A549 (cell line): ENCODE results near the gene TASOR2. TPM values are rescaled to one million over a fixed set of nuclear protein-coding genes. Genes with fewer than 3 reads are reported as not detected.

Experiments used
- ATAC-seq, 2 experiments: fragments of 200-7000 bp in 1 of 2; fragments of >200 bp in 1 of 2; cut with Nextera tagmentation in 1 of 2; cut with Tn5 transposase in 1 of 2; 3 replicates each; pipeline versions ENCODE4 v1.8.0 to v1.9.1; 2018 to 2020; ENCODE audit warnings: mild to moderate bottlenecking in 1 of 2, moderate library complexity in 1 of 2
- CTCF ChIA-PET: fragments of 300-600 bp; sonication (Branson Sonifier 250); formaldehyde crosslinking; extraction: SDS; loops from one replicate; lab custom pipeline; 2021; ENCODE audit warnings: antibody characterized with exemption, inconsistent platforms; lab: Yijun Ruan, JAX
- POLR2A ChIA-PET: fragments of 350-600 bp; formaldehyde crosslinking; extraction: SDS; loops from one replicate; lab custom pipeline; 2021; ENCODE audit warnings: antibody characterized with exemption, inconsistent platforms; lab: Yijun Ruan, JAX
- DNase-seq, 2 experiments: peaks; one replicate each; pipeline versions ENCODE4 v3.0.0 to v3.0.0-alpha.2; 2011 to 2016; ENCODE audit warnings: low read depth in 1 of 2, low spot score in 1 of 2
- FAIRE-seq: peaks from 2 replicates; lab custom pipeline; 2011; peaks lifted over from hg19 to GRCh38; lab: Jason Lieb, UNC
- H3K27ac ChIP-seq, 2 experiments: fragments of >200 bp; sonication (Bioruptor Twin); formaldehyde crosslinking; 3 replicates each; pipeline ENCODE4 v1.5.1; 2016 to 2017
- H3K4me1 ChIP-seq: fragments of >200 bp; sonication (Bioruptor Twin); formaldehyde crosslinking; 3 replicates; pipeline ENCODE4 v1.6.1; 2016
- H3K4me2 ChIP-seq: fragments of >200 bp; sonication (Bioruptor Twin); formaldehyde crosslinking; 3 replicates; pipeline ENCODE4 v1.6.1; 2016
- H3K4me3 ChIP-seq: fragments of >200 bp; sonication (Bioruptor Twin); formaldehyde crosslinking; 3 replicates; pipeline ENCODE4 v1.5.1; 2016
- H3K9me3 ChIP-seq: fragments of >200 bp; sonication (Bioruptor Twin); formaldehyde crosslinking; 3 replicates; pipeline ENCODE4 v1.6.1; 2016
- CHD2 ChIP-seq: fragments of 150-350 bp; IDR thresholded peaks from 2 replicates; pipeline ENCODE4 v1.6.1; 2014; ENCODE audit warnings: low read length; ENCODE audit not compliant: partially characterized antibody
- EHF ChIP-seq: fragments of 250-450 bp; sonication (Bioruptor Pico); IDR thresholded peaks from 2 replicates; pipeline ENCODE4 v1.5.0; 2020; ENCODE audit warnings: mild to moderate bottlenecking
- ESRRA ChIP-seq: fragments of 150-350 bp; IDR thresholded peaks from 2 replicates; pipeline ENCODE4 v1.6.1; 2014; ENCODE audit warnings: mild to moderate bottlenecking, low read length, borderline replicate concordance
- FOXS1 ChIP-seq: fragments of 250-450 bp; sonication (Bioruptor Pico); IDR thresholded peaks from 2 replicates; pipeline ENCODE4 v1.5.0; 2020; ENCODE audit warnings: mild to moderate bottlenecking, moderate library complexity
- HOXB5 ChIP-seq: fragments of 250-450 bp; sonication (Bioruptor Pico); IDR thresholded peaks from 2 replicates; pipeline ENCODE4 v1.5.0; 2020; ENCODE audit warnings: mild to moderate bottlenecking, moderate library complexity
- JUN ChIP-seq, 2 experiments: fragments of >200 bp; sonication (Bioruptor Twin); formaldehyde crosslinking; IDR thresholded peaks; 2 replicates in 1 of 2; 3 replicates in 1 of 2; pipeline ENCODE4 v1.6.1; 2016 to 2017
- KDM1A ChIP-seq: fragments of 200-600 bp; sonication (generic); IDR thresholded peaks from 2 replicates; pipeline ENCODE4 v1.6.1; 2016; ENCODE audit warnings: low read depth, mild to moderate bottlenecking
- KDM5A ChIP-seq: fragments of 200-600 bp; sonication (generic); IDR thresholded peaks from 2 replicates; pipeline ENCODE4 v1.6.1; 2016; ENCODE audit warnings: antibody characterized with exemption, mild to moderate bottlenecking
- MAFK ChIP-seq: fragments of 450-650 bp; IDR thresholded peaks from 2 replicates; pipeline ENCODE4 v1.6.1; 2014; ENCODE audit not compliant: partially characterized antibody
- MYC ChIP-seq: IDR thresholded peaks from 2 replicates; pipeline ENCODE4 v1.6.1; 2012; ENCODE audit warnings: mild to moderate bottlenecking, inconsistent platforms, low read length, improper control_type of control experiment, borderline replicate concordance
- PHF8 ChIP-seq: fragments of 200-600 bp; sonication (generic); IDR thresholded peaks from 2 replicates; pipeline ENCODE4 v1.6.1; 2016; ENCODE audit warnings: low read depth, mild to moderate bottlenecking, antibody characterized with exemption, moderate library complexity, borderline replicate concordance
- RAD21 ChIP-seq, 2 experiments: fragments of >200 bp in 1 of 2; sonication (Bioruptor Twin) in 1 of 2; formaldehyde crosslinking in 1 of 2; IDR thresholded peaks in 1 of 2; conservative IDR thresholded peaks in 1 of 2; 2 replicates in 1 of 2; 3 replicates in 1 of 2; pipeline ENCODE4 v1.6.1; 2012 to 2018; ENCODE audit warnings: inconsistent platforms in 1 of 2
- RARB ChIP-seq: fragments of 250-450 bp; sonication (Bioruptor Pico); IDR thresholded peaks from 2 replicates; pipeline ENCODE4 v1.8.0; 2021; ENCODE audit warnings: mild to moderate bottlenecking, moderate library complexity
- RNF2 ChIP-seq: fragments of 200-600 bp; sonication (generic); IDR thresholded peaks from 2 replicates; pipeline ENCODE4 v1.6.1; 2016; ENCODE audit warnings: low read depth, mild to moderate bottlenecking, antibody characterized with exemption, moderate library complexity, borderline replicate concordance
- TP53 ChIP-seq: fragments of 250-450 bp; sonication (Bioruptor Pico); IDR thresholded peaks from 2 replicates; pipeline ENCODE4 v1.5.0; 2021; ENCODE audit warnings: mild to moderate bottlenecking, moderate library complexity
- WGBS: methylation state at CpG from one replicate; pipeline ENCODE4 v1.1.6; 2017; ENCODE audit errors: missing lambda C conversion rate; 5-methylcytosine and 5-hydroxymethylcytosine counted together
- polyA plus RNA-seq, 4 experiments: library from polyadenylated mRNA; depleted of rRNA in 3 of 4; stranded (reverse); fragments of >200 nt; fragmentation: RNase III in 1 of 4; extraction: RNeasy Plus Mini Kit Qiagen cat#74134 plus additional on column Dnase treatment in 1 of 4; gene quantifications; 2 replicates in 3 of 4; 3 replicates in 1 of 4; pipeline ENCODE4 v1.2.3, GENCODE V29; 2011 to 2017
- TF ChIP-seq, protein P1 (sequence below): fragments of >200 bp; sonication (Bioruptor Twin); formaldehyde crosslinking; IDR thresholded peaks from 2 replicates; pipeline ENCODE4 v1.6.1; 2016
- TF ChIP-seq, protein P2 (sequence below): fragments of 450-650 bp; IDR thresholded peaks from 2 replicates; pipeline ENCODE4 v1.6.1; 2014; ENCODE audit warnings: antibody characterized with exemption
- TF ChIP-seq, protein P3 (sequence below): fragments of 250-450 bp; sonication (Bioruptor Pico); IDR thresholded peaks from 2 replicates; pipeline ENCODE4 v1.5.0; 2021; ENCODE audit warnings: mild to moderate bottlenecking, moderate library complexity, borderline replicate concordance
- TF ChIP-seq, protein P4 (sequence below): fragments of 150-350 bp; IDR thresholded peaks from 2 replicates; pipeline ENCODE4 v1.6.1; 2014; ENCODE audit warnings: low read depth, mild to moderate bottlenecking, low read length
- TF ChIP-seq, protein P5 (sequence below): fragments of 200-600 bp; sonication (generic); IDR thresholded peaks from 2 replicates; pipeline ENCODE4 v1.6.1; 2016; ENCODE audit warnings: antibody characterized with exemption, mild to moderate bottlenecking, moderate library complexity

TASOR2 gene
- polyA plus RNA-seq, 2 of the 4 experiments (the other 2 are of a cell fraction): 27.0 to 96.7 TPM

DNA sequence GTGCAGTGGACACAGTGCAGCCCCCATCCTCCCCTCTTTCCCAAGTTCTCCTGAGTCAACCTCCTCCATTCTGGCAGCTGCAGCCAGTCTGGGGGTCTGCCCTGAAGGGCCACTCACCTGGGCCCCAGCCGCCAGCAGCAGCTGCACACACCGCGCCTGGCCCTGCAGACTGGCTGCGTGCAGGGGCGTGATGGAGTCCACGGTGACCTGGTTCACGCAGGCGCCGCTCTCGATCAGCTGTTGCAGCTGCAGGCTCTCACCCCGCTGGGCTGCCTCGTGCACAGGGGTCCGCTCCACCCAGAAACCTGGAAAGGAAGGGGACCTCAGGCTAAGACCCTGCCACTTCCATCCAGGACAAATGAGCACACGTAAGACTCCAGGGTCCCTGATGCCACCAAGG is 31.9 kb upstream of the TASOR2 start:
- FAIRE-seq (no peak), ATAC-seq (no peak), DNase-seq (no peak)
- ChIA-PET POLR2A (interaction anchor here (1.1 kb wide), 1 partner anchor 193 kb away, joined by 12 read pairs; no protein-coding TSS in a partner anchor), CTCF (interaction anchor here (1.4 to 4.0 kb wide), 2 partner anchors 23 to 29 kb away, joined by 9 to 21 read pairs; no protein-coding TSS in a partner anchor)
- Histone ChIP-seq H3K9me3 (no peaks in the 10 kb centered on the region), H3K4me2 (no peak overlapping the region), H3K27ac (no peak overlapping the region), H3K4me1 (no peaks in the 10 kb centered on the region), H3K4me3 (no peak overlapping the region)
- 100% methylated on average over 10 of the region's 14 CpGs for WGBS
- TF ChIP-seq KDM5A (no peak), HOXB5 (CRISPR knock-in tag) (no peak), MAFK (no peak), CHD2 (no peak), RARB (no peak), ESRRA (no peak), RAD21 (conservative IDR thresholded peaks at IDR 0.05 in 1 of 2, IDR thresholded peaks at IDR 0.05 in 1 of 2) (no peak), PHF8 (no peak), JUN (IDR thresholded peaks at IDR 0.05) (no peak), MYC (no peak), EHF (CRISPR knock-in tag) (no peak), RNF2 (no peak), KDM1A (no peak), FOXS1 (CRISPR knock-in tag) (no peak), TP53 (CRISPR knock-in tag) (no peak)
- TF ChIP-seq, protein P1, sequence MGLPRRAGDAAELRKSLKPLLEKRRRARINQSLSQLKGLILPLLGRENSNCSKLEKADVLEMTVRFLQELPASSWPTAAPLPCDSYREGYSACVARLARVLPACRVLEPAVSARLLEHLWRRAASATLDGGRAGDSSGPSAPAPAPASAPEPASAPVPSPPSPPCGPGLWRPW: no peak
- TF ChIP-seq, protein P2, sequence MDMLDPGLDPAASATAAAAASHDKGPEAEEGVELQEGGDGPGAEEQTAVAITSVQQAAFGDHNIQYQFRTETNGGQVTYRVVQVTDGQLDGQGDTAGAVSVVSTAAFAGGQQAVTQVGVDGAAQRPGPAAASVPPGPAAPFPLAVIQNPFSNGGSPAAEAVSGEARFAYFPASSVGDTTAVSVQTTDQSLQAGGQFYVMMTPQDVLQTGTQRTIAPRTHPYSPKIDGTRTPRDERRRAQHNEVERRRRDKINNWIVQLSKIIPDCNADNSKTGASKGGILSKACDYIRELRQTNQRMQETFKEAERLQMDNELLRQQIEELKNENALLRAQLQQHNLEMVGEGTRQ: no peak
- TF ChIP-seq, protein P3, sequence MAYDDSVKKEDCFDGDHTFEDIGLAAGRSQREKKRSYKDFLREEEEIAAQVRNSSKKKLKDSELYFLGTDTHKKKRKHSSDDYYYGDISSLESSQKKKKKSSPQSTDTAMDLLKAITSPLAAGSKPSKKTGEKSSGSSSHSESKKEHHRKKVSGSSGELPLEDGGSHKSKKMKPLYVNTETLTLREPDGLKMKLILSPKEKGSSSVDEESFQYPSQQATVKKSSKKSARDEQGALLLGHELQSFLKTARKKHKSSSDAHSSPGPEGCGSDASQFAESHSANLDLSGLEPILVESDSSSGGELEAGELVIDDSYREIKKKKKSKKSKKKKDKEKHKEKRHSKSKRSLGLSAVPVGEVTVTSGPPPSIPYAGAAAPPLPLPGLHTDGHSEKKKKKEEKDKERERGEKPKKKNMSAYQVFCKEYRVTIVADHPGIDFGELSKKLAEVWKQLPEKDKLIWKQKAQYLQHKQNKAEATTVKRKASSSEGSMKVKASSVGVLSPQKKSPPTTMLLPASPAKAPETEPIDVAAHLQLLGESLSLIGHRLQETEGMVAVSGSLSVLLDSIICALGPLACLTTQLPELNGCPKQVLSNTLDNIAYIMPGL (CRISPR knock-in tag): no peak
- TF ChIP-seq, protein P4, sequence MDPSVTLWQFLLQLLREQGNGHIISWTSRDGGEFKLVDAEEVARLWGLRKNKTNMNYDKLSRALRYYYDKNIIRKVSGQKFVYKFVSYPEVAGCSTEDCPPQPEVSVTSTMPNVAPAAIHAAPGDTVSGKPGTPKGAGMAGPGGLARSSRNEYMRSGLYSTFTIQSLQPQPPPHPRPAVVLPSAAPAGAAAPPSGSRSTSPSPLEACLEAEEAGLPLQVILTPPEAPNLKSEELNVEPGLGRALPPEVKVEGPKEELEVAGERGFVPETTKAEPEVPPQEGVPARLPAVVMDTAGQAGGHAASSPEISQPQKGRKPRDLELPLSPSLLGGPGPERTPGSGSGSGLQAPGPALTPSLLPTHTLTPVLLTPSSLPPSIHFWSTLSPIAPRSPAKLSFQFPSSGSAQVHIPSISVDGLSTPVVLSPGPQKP: no peak
- TF ChIP-seq, protein P5, sequence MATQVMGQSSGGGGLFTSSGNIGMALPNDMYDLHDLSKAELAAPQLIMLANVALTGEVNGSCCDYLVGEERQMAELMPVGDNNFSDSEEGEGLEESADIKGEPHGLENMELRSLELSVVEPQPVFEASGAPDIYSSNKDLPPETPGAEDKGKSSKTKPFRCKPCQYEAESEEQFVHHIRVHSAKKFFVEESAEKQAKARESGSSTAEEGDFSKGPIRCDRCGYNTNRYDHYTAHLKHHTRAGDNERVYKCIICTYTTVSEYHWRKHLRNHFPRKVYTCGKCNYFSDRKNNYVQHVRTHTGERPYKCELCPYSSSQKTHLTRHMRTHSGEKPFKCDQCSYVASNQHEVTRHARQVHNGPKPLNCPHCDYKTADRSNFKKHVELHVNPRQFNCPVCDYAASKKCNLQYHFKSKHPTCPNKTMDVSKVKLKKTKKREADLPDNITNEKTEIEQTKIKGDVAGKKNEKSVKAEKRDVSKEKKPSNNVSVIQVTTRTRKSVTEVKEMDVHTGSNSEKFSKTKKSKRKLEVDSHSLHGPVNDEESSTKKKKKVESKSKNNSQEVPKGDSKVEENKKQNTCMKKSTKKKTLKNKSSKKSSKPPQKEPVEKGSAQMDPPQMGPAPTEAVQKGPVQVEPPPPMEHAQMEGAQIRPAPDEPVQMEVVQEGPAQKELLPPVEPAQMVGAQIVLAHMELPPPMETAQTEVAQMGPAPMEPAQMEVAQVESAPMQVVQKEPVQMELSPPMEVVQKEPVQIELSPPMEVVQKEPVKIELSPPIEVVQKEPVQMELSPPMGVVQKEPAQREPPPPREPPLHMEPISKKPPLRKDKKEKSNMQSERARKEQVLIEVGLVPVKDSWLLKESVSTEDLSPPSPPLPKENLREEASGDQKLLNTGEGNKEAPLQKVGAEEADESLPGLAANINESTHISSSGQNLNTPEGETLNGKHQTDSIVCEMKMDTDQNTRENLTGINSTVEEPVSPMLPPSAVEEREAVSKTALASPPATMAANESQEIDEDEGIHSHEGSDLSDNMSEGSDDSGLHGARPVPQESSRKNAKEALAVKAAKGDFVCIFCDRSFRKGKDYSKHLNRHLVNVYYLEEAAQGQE: no peak
